ENCODE results near the gene JAG1.

JAG1 gene

GRCh38 chr20:10668677-10669368, 5.0 kb downstream of the JAG1 start:
- no peak for DNase-seq (ENCODE audit: low read depth, low spot score)

- DNase-seq (ENCODE audit: low read depth, low spot score): peak; percentile 60
These were observed 6.1 kb downstream of the JAG1 start for GRCh38 chr20:10667560-10668167.

- peak; percentile 94 for DNase-seq (ENCODE audit: low read depth, low spot score)
These were observed 6.8 kb downstream of the JAG1 start for GRCh38 chr20:10667077-10667401.

- peak; percentile 69 for DNase-seq (ENCODE audit: low read depth, low spot score)
These were observed 7.3 kb downstream of the JAG1 start for GRCh38 chr20:10666221-10667076.

- DNase-seq (ENCODE audit: low read depth, low spot score): peak; percentile 40
These were observed 8.0 kb downstream of the JAG1 start for GRCh38 chr20:10665791-10666190.

- DNase-seq (ENCODE audit: low read depth, low spot score): no peak
These were observed 8.7 kb downstream of the JAG1 start for GRCh38 chr20:10665027-10665561.

GRCh38 chr20:10663756-10664155, 10.0 kb downstream of the JAG1 start:
- DNase-seq (ENCODE audit: low read depth, low spot score): no peak

- DNase-seq (ENCODE audit: low read depth, low spot score): no peak
These were observed 10.9 kb downstream of the JAG1 start for GRCh38 chr20:10662661-10663458.

GRCh38 chr20:10662151-10662550, 11.6 kb downstream of the JAG1 start:
- DNase-seq (ENCODE audit: low read depth, low spot score): no peak

GRCh38 chr20:10661261-10661660, 12.5 kb downstream of the JAG1 start:
- DNase-seq (ENCODE audit: low read depth, low spot score): no peak

GRCh38 chr20:10660661-10661060, 13.1 kb downstream of the JAG1 start:
- DNase-seq (ENCODE audit: low read depth, low spot score): peak; percentile 58

GRCh38 chr20:10659651-10660601, 13.9 kb downstream of the JAG1 start:
- DNase-seq (ENCODE audit: low read depth, low spot score): peak; percentile 38

- DNase-seq (ENCODE audit: low read depth, low spot score): no peak
These were observed 14.7 kb downstream of the JAG1 start for GRCh38 chr20:10658876-10659632.

GRCh38 chr20:10658051-10658823, 15.6 kb downstream of the JAG1 start:
- no peak for DNase-seq (ENCODE audit: low read depth, low spot score)

GRCh38 chr20:10657453-10657852, 16.3 kb downstream of the JAG1 start:
- DNase-seq (ENCODE audit: low read depth, low spot score): no peak

GRCh38 chr20:10655720-10656669, 17.8 kb downstream of the JAG1 start:
- no peak for DNase-seq (ENCODE audit: low read depth, low spot score)

- DNase-seq (ENCODE audit: low read depth, low spot score): peak; percentile 39
These were observed 19.2 kb downstream of the JAG1 start for GRCh38 chr20:10654630-10655029.

GRCh38 chr20:10654250-10654610, 19.6 kb downstream of the JAG1 start:
- no peak for DNase-seq (ENCODE audit: low read depth, low spot score)

Measured in astrocyte of the hippocampus (primary cell).